ENCODE results near the gene TBC1D16.

The TBC1D16 gene

GRCh38 chr17:80008848-80009247 is 26.8 kb downstream of the TBC1D16 start:
- DNase-seq: no peak
- Histone ChIP-seq H3K9me3 (ENCODE audit: control extremely low read depth in 1 of 5, control insufficient read depth in 4 of 5, insufficient read depth in 2 of 5, low read depth in 1 of 5, low read length in 4 of 5) (no peaks in the 10 kb centered on the region), H3K4me1 (ENCODE audit: control extremely low read depth in 1 of 4, control insufficient read depth in 4 of 4, insufficient read depth in 4 of 4, low read length in 3 of 4) (peaks cover 0 to 8% (median 1%) of the 10 kb centered on the region in 4 experiments), H3K36me3 (ENCODE audit: control insufficient read depth in 4 of 4, insufficient read depth in 4 of 4, low read length in 3 of 4) (peaks cover 0 to 21% (median 7%) of the 10 kb centered on the region in 4 experiments), H3K27me3 (replicated peaks in 2 of 5; ENCODE audit: control insufficient read depth in 4 of 5, insufficient read depth in 5 of 5, low read length in 4 of 5) (no peaks in the 10 kb centered on the region), H3K4me3 (ENCODE audit: control insufficient read depth in 1 of 7, extremely low read depth in 1 of 7, insufficient read depth in 4 of 7, low read depth in 2 of 7, low read length in 6 of 7) (no peak overlapping the region), H3K27ac (ENCODE audit: insufficient read depth in 1 of 2, low read depth in 1 of 2, low read length in 2 of 2, poor library complexity in 1 of 2, severe bottlenecking in 2 of 2) (no peak overlapping the region)
- WGBS (ENCODE audit: insufficient coverage): 96% methylated on average over 16 of the region's 18 CpGs
- ChIA-PET POLR2A (interaction anchor here (1.1 kb wide), 1 partner anchor 20 kb away, joined by 3 read pairs; no protein-coding TSS in a partner anchor), CTCF (interaction anchor here (0.6 to 8.7 kb wide), 12 partner anchors 9 to 353 kb away, joined by 3 to 64 read pairs (median 4); no protein-coding TSS in a partner anchor)

DNA sequence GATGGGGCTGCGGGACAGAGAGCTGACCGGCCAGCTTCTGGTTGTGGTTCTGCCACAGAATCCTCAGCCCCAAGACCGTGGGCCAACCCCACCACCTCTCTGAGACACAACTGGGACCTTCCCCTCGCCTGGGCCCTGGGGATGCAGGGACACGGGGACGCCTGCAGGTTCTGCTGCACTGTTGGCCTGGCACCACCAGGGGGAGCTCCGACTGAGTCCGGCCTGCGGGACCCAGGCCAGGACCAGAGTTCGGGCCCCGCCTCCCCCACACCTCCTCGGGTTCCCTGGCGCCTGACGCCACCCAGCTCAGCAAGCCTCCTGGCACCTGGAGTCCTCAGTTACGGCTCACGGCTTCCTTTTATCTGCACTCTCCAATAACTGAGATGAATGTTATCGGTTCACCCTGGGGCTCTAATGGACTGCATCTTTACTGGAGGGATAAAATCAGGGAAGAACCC is 27.3 kb downstream of the TBC1D16 start:
- Histone ChIP-seq H3K27me3 (replicated peaks in 2 of 5; ENCODE audit: control insufficient read depth in 4 of 5, insufficient read depth in 5 of 5, low read length in 4 of 5) (no peaks in the 10 kb centered on the region), H3K27ac (ENCODE audit: insufficient read depth in 1 of 2, low read depth in 1 of 2, low read length in 2 of 2, poor library complexity in 1 of 2, severe bottlenecking in 2 of 2) (no peak overlapping the region), H3K36me3 (ENCODE audit: control insufficient read depth in 4 of 4, insufficient read depth in 4 of 4, low read length in 3 of 4) (peaks cover 0 to 21% (median 6%) of the 10 kb centered on the region in 4 experiments), H3K4me3 (ENCODE audit: control insufficient read depth in 1 of 7, extremely low read depth in 1 of 7, insufficient read depth in 4 of 7, low read depth in 2 of 7, low read length in 6 of 7) (no peak overlapping the region), H3K4me1 (ENCODE audit: control extremely low read depth in 1 of 4, control insufficient read depth in 4 of 4, insufficient read depth in 4 of 4, low read length in 3 of 4) (peaks cover 0 to 8% (median 1%) of the 10 kb centered on the region in 4 experiments), H3K9me3 (ENCODE audit: control extremely low read depth in 1 of 5, control insufficient read depth in 4 of 5, insufficient read depth in 2 of 5, low read depth in 1 of 5, low read length in 4 of 5) (no peaks in the 10 kb centered on the region)
- ChIA-PET CTCF (interaction anchor here (0.6 to 8.7 kb wide), 12 partner anchors 9 to 353 kb away, joined by 3 to 64 read pairs (median 4); no protein-coding TSS in a partner anchor), POLR2A (interaction anchor here (1.1 kb wide), 1 partner anchor 21 kb away, joined by 3 read pairs; no protein-coding TSS in a partner anchor)
- peak; percentile 59 to 76 (median 67) for DNase-seq
- WGBS (ENCODE audit: insufficient coverage): 31% methylated on average over 17 of the region's 17 CpGs

DNA sequence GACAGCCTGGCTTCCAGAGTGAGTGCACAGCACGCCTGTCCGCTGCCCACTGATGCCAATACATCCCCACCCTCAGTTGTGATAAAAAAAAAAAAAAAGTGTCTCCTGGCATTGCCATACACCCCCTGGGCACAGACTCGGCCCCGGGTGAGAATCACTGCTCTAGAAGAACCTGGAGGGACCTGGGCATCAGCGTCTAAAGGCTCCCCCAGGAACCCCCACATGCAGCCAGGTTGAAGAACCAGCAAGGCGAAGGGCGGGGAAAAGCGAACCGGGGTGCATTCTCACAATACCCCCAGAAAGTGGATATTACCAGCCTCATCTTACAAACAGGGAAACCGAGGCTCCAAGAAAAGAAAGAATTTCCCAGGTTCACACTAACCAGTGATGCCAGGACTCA is 27.7 kb downstream of the TBC1D16 start:
- H3K27me3 ChIP-seq (replicated peaks in 2 of 5; ENCODE audit: control insufficient read depth in 4 of 5, insufficient read depth in 5 of 5, low read length in 4 of 5): no peaks in the 10 kb centered on the region
- peaks cover 0 to 17% (median 3%) of the 10 kb centered on the region in 4 experiments for H3K36me3 ChIP-seq (ENCODE audit: control insufficient read depth in 4 of 4, insufficient read depth in 4 of 4, low read length in 3 of 4)
- no peaks in the 10 kb centered on the region for H3K9me3 ChIP-seq (ENCODE audit: control extremely low read depth in 1 of 5, control insufficient read depth in 4 of 5, insufficient read depth in 2 of 5, low read depth in 1 of 5, low read length in 4 of 5)
- no peak overlapping the region for H3K4me3 ChIP-seq (ENCODE audit: control insufficient read depth in 1 of 7, extremely low read depth in 1 of 7, insufficient read depth in 4 of 7, low read depth in 2 of 7, low read length in 6 of 7)
- H3K4me1 ChIP-seq (ENCODE audit: control extremely low read depth in 1 of 4, control insufficient read depth in 4 of 4, insufficient read depth in 4 of 4, low read length in 3 of 4): peaks cover 0 to 8% (median 1%) of the 10 kb centered on the region in 4 experiments
- ChIA-PET POLR2A (interaction anchor here (1.1 kb wide), 1 partner anchor 21 kb away, joined by 3 read pairs; no protein-coding TSS in a partner anchor), CTCF (interaction anchor here (1.1 to 8.7 kb wide), 10 partner anchors 8 to 354 kb away, joined by 3 to 64 read pairs (median 8); no protein-coding TSS in a partner anchor)
- H3K27ac ChIP-seq (ENCODE audit: insufficient read depth in 1 of 2, low read depth in 1 of 2, low read length in 2 of 2, poor library complexity in 1 of 2, severe bottlenecking in 2 of 2): no peak overlapping the region
- 82% methylated on average over 4 of the region's 10 CpGs for WGBS (ENCODE audit: insufficient coverage)
- DNase-seq: no peak

DNA sequence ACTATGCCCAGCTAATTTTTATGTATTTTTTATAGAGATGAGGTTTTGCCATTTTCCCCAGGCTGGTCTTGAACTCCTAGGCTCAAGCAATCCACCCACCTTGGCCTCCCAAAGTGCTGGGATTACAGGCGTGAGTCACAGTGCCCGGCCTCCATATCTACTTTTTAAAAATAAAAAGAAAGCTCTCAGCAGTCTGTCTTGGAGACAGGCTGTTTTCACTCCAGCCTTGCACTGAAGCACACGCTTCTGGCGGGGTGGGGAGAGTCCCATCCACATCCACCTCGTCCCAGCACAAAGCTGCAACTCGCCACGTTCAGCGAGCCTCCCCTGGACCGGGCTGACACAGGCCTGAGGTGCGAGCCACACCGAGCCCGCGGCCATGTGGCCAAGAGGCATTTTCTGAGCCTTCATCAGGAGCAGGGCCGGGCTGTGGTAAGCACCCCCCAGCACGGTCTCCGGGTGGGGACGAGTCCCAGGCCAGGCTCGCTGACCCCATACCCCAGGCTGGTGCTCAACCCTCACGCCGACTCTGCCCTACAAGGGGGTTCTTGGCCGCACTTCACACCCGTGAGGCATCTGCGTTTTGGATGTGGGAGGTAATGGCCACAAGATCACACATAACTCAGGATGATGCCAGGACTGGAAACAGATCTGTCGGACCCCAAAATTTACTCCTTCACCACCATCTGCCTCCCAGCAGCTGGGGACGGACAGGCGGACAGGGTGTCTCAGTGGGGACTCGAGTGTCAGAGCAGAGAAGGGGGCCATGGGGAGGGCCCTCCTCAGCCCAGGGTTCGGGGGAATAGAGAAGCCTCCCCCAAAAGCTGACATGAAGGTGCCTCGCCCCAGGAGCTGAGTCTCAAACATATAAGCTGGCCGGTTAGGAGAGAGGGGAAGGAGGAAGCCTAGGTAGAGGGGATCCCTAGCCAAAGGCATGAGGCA is 28.6 kb downstream of the TBC1D16 start:
- Histone ChIP-seq H3K4me1 (ENCODE audit: control extremely low read depth in 1 of 4, control insufficient read depth in 4 of 4, insufficient read depth in 4 of 4, low read length in 3 of 4) (peaks cover 0 to 8% (median 1%) of the 10 kb centered on the region in 4 experiments), H3K27ac (ENCODE audit: insufficient read depth in 1 of 2, low read depth in 1 of 2, low read length in 2 of 2, poor library complexity in 1 of 2, severe bottlenecking in 2 of 2) (no peak overlapping the region), H3K9me3 (ENCODE audit: control extremely low read depth in 1 of 5, control insufficient read depth in 4 of 5, insufficient read depth in 2 of 5, low read depth in 1 of 5, low read length in 4 of 5) (no peaks in the 10 kb centered on the region), H3K27me3 (replicated peaks in 2 of 5; ENCODE audit: control insufficient read depth in 4 of 5, insufficient read depth in 5 of 5, low read length in 4 of 5) (no peaks in the 10 kb centered on the region), H3K4me3 (ENCODE audit: control insufficient read depth in 1 of 7, extremely low read depth in 1 of 7, insufficient read depth in 4 of 7, low read depth in 2 of 7, low read length in 6 of 7) (no peak overlapping the region), H3K36me3 (ENCODE audit: control insufficient read depth in 4 of 4, insufficient read depth in 4 of 4, low read length in 3 of 4) (peaks cover 0 to 12% (median 3%) of the 10 kb centered on the region in 4 experiments)
- 91% methylated on average over 18 of the region's 30 CpGs for WGBS (ENCODE audit: insufficient coverage)
- no peak for DNase-seq
- ChIA-PET CTCF (interaction anchor here (0.7 to 8.7 kb wide), 11 partner anchors 7 to 77 kb away, joined by 3 to 64 read pairs (median 6); no protein-coding TSS in a partner anchor), POLR2A (no interaction called here)

GRCh38 chr17:80006339-80006720 is 29.3 kb downstream of the TBC1D16 start:
- DNase-seq: no peak
- Histone ChIP-seq H3K27ac (ENCODE audit: insufficient read depth in 1 of 2, low read depth in 1 of 2, low read length in 2 of 2, poor library complexity in 1 of 2, severe bottlenecking in 2 of 2) (no peak overlapping the region), H3K36me3 (ENCODE audit: control insufficient read depth in 4 of 4, insufficient read depth in 4 of 4, low read length in 3 of 4) (peaks cover 0 to 12% (median 4%) of the 10 kb centered on the region in 4 experiments), H3K4me3 (ENCODE audit: control insufficient read depth in 1 of 7, extremely low read depth in 1 of 7, insufficient read depth in 4 of 7, low read depth in 2 of 7, low read length in 6 of 7) (peak overlapping the region in 1 of 7 experiments; percentile 50), H3K9me3 (ENCODE audit: control extremely low read depth in 1 of 5, control insufficient read depth in 4 of 5, insufficient read depth in 2 of 5, low read depth in 1 of 5, low read length in 4 of 5) (no peaks in the 10 kb centered on the region), H3K27me3 (replicated peaks in 2 of 5; ENCODE audit: control insufficient read depth in 4 of 5, insufficient read depth in 5 of 5, low read length in 4 of 5) (no peaks in the 10 kb centered on the region), H3K4me1 (ENCODE audit: control extremely low read depth in 1 of 4, control insufficient read depth in 4 of 4, insufficient read depth in 4 of 4, low read length in 3 of 4) (peaks cover 0 to 8% (median 1%) of the 10 kb centered on the region in 4 experiments)
- WGBS (ENCODE audit: insufficient coverage): 81% methylated on average over 8 of the region's 8 CpGs
- ChIA-PET CTCF (interaction anchor here (0.7 to 8.7 kb wide), 13 partner anchors 7 to 95 kb away, joined by 3 to 64 read pairs (median 6); partner anchors contain the start of gene GAA), POLR2A (no interaction called here)

GRCh38 chr17:80005360-80006338 is 30.0 kb downstream of the TBC1D16 start:
- Histone ChIP-seq H3K4me3 (ENCODE audit: control insufficient read depth in 1 of 7, extremely low read depth in 1 of 7, insufficient read depth in 4 of 7, low read depth in 2 of 7, low read length in 6 of 7) (peak overlapping the region in 3 of 7 experiments; percentile 10 to 50 (median 33)), H3K27ac (ENCODE audit: insufficient read depth in 1 of 2, low read depth in 1 of 2, low read length in 2 of 2, poor library complexity in 1 of 2, severe bottlenecking in 2 of 2) (no peak overlapping the region), H3K27me3 (replicated peaks in 2 of 5; ENCODE audit: control insufficient read depth in 4 of 5, insufficient read depth in 5 of 5, low read length in 4 of 5) (no peaks in the 10 kb centered on the region), H3K4me1 (ENCODE audit: control extremely low read depth in 1 of 4, control insufficient read depth in 4 of 4, insufficient read depth in 4 of 4, low read length in 3 of 4) (peaks cover 0 to 8% (median 1%) of the 10 kb centered on the region in 4 experiments), H3K36me3 (ENCODE audit: control insufficient read depth in 4 of 4, insufficient read depth in 4 of 4, low read length in 3 of 4) (peaks cover 0 to 12% (median 4%) of the 10 kb centered on the region in 4 experiments), H3K9me3 (ENCODE audit: control extremely low read depth in 1 of 5, control insufficient read depth in 4 of 5, insufficient read depth in 2 of 5, low read depth in 1 of 5, low read length in 4 of 5) (no peaks in the 10 kb centered on the region)
- ChIA-PET POLR2A (interaction anchor here (0.5 kb wide), 1 partner anchor 288 kb away, joined by 3 read pairs; no protein-coding TSS in a partner anchor), CTCF (interaction anchor here (0.7 to 8.7 kb wide), 15 partner anchors 6 to 96 kb away, joined by 3 to 64 read pairs (median 5); partner anchors contain the start of gene GAA)
- peak; percentile 59 to 79 (median 78) for DNase-seq
- 50% methylated on average over 29 of the region's 37 CpGs for WGBS (ENCODE audit: insufficient coverage)
